Fibroblast of skin of left quadriceps (primary cell): ENCODE data around the gene PTPRC.

ENCODE experiments used
- DNase-seq, 2 experiments: peaks; one replicate each; pipeline ENCODE4 v3.0.0-alpha.2; 2013; ENCODE audit warnings: low read depth in 2 of 2

PTPRC gene

DNA sequence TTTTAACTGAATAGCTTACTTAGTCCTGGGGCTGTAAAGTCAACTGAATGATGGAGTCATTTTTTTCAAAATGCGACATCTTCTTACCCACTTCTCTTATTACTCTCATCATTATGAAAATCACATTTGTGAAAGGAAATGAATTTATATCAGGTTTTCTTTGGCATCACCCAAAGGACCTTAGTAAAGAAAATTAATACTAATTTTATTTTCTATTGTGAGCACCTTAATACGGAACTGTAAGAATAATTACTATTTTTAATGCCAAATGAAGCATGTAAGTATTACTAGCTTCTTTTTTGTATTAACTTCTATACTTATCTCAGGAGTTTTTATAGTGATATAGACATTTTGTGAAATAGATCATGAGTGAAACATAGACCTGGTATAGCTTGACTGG is 30.9 kb downstream of the PTPRC start:
- no peak for DNase-seq

- DNase-seq: no peak
These were observed 32.3 kb downstream of the PTPRC start for GRCh38 chr1:198671136-198671535.

- peak; percentile 66 to 67 for DNase-seq
These were observed 33.3 kb downstream of the PTPRC start for GRCh38 chr1:198672124-198672523.

DNA sequence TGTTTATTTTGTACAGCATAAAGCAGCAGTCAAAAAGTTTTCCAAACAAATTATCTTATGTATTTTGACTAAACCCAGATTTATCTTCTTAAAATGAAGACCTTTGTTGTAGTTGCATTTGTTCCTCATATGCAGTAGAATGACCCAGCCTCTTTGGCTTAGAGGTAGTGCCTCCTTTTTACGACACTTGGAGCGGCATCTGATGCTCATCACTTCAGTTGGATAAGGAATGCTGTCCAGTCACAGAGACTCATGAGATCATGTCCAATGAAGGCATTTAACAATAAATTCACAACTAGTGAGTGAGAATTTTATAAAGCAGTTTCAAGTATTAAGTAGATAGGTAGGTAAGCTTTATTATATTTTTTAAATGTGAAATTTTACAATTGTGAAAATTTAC is 35.2 kb downstream of the PTPRC start:
- no peak for DNase-seq

DNA sequence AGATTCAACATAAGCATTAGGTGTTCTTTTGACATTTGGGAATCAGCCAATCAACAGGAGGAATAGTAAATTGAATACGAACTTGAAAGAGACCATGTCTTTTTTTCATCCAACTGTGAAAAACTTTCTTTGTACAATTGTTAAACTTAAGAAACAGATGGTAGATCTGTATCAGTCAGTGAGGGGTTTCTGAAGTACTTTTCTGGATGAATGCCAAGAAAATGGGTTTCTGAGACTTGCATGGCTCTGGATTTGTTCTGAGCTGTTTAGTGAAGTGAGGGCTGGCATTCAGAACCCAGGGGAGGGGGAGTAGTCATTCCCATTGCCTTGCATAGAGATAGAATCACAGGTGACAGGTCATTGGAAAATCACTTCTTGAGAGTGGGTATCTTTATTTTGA is 37.4 kb downstream of the PTPRC start:
- DNase-seq: no peak

GRCh38 chr1:198677027-198677426 is 38.2 kb downstream of the PTPRC start:
- DNase-seq: peak; percentile 49 to 51

DNA sequence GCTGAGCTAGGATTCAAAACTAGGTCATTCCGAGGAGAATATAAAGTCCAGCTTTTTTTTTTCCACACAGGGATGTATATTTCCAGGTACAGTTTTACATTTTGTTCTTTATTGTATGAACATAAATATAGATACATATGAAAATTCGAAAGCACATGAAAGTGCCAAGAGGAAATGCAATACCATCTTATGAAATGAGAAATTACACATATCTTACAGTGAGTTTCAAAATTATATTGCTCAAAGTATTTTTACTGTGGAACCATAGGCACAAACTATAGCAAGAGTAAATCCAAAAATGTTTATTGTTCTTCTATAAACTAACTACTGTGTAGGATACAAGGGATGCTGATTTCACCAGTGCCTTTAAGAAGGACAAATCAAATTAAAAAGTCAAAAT is 39.0 kb downstream of the PTPRC start:
- no peak for DNase-seq

- no peak for DNase-seq
These were observed 39.5 kb downstream of the PTPRC start for GRCh38 chr1:198678301-198678836.

- no peak for DNase-seq
These were observed 40.1 kb downstream of the PTPRC start for GRCh38 chr1:198678901-198679329.

GRCh38 chr1:198679535-198680173 is 40.8 kb downstream of the PTPRC start:
- DNase-seq: no peak

DNA sequence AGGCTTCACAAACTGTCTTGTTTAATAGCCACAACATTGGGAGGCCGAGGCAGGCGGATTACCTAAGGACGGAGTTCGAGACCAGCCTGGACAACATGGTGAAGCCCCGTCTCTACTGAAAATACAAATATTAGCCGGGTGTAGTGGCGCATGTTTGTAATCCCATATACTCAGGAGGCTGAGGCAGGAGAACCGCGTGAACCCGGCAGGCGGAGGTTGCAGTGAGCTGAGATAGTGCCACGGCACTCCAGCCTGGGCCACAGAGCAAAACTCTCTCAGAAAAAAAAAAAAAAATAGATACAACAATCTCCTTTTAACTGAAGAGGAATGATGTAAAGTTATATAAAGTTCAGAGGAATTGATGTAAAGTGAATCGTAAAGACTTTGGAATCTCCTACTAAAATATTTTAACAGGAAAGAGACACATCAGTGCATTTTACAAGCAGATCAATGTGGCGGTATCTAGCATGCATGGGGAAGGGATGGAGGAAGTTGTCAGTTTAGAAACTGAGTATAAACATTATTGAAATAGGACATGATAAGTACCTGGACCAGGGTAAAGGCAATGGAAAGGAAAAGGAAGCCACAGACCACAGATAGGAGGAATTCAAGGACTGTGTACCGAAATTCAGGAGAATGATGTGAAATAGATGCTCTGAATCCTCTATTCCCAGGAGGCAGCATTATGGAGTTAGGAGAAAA is 41.5 kb downstream of the PTPRC start:
- DNase-seq: no peak

- peak in 1 of 2 experiments; percentile 49 for DNase-seq
These were observed 42.4 kb downstream of the PTPRC start for GRCh38 chr1:198681252-198681651.

- peak; percentile 95 for DNase-seq
These were observed 43.3 kb downstream of the PTPRC start for GRCh38 chr1:198681831-198682759.

DNA sequence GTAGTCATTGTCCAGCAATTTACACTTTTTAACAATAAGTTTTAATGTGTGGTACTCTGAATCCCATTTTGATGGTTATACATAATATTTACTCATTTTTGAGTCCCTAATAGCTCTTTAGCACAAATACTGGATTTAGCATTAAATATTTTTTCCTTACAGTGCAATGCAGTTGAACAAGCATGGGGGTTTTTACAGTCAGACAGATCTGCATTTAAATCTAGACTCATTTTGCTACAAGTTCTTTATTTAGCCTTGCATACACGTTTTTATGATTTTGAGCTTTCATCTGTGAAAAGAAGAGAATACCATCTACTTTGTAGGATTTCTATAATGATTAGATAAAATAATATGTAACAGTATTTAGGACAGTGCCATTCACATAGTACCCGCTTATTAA is 44.0 kb downstream of the PTPRC start:
- DNase-seq: no peak

GRCh38 chr1:198683449-198683848 is 44.6 kb downstream of the PTPRC start:
- DNase-seq: no peak

DNA sequence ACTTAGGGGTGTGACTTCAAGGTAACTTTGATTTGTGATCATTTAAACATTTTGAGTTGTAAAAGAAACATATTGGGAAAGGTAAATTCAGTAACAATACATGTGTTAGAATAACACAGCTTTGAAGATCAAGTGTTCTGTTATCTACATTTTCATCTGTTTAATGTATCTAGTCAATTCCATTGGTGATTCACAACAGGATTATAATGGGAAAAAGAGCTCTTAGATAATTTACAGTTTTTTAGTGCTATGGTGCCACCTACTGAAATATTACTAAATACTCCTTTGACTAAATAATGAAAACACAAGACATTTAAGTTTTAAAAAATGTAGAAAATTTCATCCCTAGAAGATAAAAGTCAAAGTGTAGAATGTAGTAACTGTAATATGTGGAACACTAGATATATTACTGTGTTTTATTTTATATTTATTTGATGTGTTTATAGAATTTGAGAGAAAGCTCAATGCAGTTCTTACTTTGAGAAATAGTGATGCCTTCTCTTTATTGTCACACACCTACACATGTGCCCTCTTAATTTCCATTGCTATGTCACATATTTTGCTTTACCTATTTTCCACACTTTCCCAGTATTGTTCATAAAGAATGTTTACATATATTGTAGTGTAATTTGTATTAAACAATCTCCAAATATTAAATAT is 47.4 kb downstream of the PTPRC start:
- DNase-seq: peak; percentile 66 to 68

DNA sequence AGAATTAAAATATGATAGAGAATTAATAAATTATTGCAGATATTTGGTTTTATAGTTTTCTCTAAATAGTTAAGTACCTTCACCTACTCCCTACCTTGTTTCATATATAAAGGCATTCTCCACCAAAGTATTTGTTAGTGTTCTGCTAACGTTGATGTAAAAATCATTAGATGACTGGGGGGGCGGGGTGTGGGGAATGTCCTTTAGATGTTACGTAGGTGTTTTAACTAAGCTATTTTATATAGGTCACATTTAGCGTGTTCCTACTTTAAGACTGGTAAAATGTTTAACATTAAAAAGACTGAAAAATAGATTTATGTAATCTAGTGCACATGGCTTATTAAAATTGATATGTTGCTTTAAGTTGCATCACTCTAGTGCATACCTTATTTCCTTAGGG is 48.6 kb downstream of the PTPRC start:
- DNase-seq: no peak

DNA sequence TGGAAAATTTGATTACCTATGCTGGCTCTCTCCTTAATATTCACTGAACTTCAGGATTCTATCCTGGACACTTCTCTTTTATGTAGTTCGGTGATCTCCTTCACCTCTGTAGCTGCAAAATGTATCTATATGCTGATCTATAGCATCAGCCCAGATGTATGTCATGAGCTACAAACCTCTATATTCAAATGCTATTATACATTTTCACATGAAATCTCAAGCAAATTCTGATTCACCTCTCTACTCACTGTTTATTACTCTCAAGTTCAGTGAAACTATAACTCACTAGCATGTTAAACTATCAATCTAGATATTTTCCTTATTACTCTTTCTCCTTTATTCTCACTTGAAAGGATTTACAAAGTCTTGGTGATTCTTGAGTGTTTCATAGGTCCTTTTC is 52.2 kb downstream of the PTPRC start:
- no peak for DNase-seq

- DNase-seq: no peak
These were observed 54.5 kb downstream of the PTPRC start for GRCh38 chr1:198693321-198693720.

- no peak for DNase-seq
These were observed 55.7 kb downstream of the PTPRC start for GRCh38 chr1:198694542-198694941.

DNA sequence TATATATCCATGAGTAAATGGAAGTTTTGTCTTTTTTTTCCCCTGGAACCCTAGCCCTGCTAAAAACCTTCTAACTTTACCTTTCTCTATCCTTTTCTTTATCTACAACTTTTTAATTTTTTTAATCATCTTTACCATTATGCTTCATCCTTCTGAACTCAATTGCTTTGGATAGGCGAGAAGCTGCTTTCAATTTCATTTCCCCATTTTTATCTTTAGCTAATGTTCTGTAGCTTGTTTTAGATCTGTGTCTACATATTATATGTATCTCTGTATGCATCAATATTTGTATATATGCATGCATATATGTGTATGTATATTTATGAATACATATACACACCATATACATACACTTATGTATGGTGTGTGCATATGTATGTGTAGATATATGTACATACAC is 57.4 kb downstream of the PTPRC start:
- DNase-seq: no peak
